Measurements from ENCODE around the gene CATSPERB.
"Not testable (repeated sequence)": the region's sequence is repeated elsewhere in the genome, so short reads cannot be mapped to it uniquely, and the experiment has no call there.

The CATSPERB gene

DNA sequence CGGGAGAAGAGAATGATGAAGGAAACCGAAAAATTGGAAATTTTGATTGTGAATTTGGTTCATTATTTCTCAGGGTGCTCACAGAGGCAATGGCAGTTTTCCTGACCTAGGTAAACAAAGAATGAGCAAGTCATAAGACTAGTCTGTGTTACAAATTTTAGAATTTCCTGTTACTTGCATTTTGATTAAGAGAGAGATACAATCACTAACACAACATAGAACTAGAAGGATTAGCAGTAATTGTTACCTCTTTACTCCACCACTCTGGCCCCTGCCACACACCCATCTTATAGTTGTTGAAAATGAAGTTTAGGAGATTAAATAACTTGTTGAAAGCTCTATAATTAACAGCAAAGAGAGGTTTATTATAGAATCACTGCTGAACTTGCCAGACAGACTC is 62.0 kb downstream of the CATSPERB start:
- no peak for DNase-seq (ENCODE audit: low read depth)

DNA sequence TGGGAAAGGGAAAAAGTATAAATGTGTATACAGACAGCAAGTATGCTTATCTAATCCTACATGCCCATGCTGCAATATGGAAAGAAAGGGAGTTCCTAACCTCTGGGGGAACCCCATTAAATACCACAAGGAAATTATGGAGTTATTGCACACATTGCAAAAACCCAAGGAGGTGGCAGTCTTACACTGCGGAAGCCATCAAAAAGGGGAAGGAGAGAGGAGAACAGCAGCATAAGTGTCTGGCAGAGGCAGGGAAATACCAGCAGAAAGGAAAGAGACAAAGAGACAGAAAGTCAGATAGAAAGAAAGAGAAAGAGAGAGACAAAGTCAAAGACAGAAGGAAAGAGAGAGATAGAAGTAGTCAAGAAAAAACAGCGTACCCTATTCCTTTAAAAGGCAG is 64.8 kb downstream of the CATSPERB start:
- not testable (repeated sequence) for DNase-seq (ENCODE audit: low read depth)

DNA sequence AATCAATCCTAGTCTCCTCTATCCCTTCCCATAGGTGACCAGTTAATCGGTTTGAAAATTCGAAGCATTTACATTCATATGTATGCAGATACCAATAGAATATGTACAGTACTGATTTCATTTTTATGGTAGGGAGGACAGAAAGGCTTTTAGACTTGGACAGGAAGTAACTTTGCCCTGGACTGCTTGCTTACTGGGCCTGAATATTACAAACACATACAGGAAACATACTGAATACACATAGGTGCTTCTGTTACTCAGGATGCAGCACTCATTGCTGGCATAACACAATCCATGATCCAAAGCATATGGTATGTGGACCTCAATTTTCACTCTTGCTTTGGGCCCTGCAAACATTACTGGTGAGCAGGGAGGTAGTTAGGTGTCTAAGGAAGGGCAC is 71.1 kb downstream of the CATSPERB start:
- no peak for DNase-seq (ENCODE audit: low read depth)

DNA sequence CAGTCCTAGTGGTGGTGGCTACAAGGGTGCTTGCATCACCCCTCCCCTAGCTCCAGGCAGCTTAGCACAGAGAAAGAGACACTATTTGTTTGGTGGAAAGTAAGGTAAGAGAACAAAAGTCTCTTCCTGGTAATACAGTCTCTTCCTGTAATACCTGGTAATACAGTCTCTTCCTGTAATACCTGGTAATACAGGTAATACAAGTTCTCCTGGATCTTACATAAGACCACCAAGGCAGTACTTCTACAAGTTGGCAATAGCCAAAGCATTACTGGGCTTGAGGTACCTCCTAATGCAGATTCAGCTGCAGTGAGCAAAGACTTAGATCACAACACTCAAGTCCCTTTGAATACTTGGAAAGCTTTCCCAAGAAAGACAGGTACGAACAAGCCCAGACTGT is 77.0 kb downstream of the CATSPERB start:
- no peak for DNase-seq (ENCODE audit: low read depth)

DNA sequence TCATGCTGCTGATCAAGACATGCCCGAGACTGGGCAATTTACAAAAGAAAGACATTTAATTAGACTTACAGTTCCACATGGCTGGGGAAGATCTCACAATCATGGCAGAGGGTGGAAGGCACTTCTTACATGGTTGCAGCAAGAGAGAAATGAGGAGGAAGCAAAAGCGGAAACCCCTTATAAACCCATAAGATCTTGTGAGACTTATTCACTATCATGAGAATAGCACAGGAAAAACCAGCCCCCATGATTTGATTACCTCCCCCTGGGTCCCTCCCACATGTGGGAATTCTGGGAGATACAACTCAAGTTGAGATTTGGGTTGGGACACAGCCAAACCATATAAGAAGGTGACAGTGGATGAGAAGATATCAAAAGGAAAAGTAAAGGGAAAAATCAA is 78.4 kb downstream of the CATSPERB start:
- DNase-seq (ENCODE audit: low read depth): no peak

DNA sequence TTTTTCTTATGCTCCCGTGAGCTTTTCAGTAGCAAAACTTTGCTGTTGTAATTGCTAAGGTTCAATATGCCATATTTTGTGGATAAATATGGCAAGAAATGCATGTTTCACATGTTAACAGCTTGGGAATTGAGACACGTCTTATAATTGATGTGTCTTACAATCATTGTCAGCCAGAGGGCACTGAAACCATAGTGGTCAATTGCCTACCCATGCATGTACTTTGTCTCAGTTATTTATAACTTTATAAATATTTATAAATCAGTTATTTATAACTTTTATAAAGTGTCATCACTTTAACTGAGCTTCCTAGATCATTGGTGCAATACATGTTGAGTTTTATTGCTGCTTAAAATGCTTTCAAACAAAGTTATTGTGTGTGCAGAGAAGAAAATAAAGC is 82.0 kb downstream of the CATSPERB start:
- no peak for DNase-seq (ENCODE audit: low read depth)

DNA sequence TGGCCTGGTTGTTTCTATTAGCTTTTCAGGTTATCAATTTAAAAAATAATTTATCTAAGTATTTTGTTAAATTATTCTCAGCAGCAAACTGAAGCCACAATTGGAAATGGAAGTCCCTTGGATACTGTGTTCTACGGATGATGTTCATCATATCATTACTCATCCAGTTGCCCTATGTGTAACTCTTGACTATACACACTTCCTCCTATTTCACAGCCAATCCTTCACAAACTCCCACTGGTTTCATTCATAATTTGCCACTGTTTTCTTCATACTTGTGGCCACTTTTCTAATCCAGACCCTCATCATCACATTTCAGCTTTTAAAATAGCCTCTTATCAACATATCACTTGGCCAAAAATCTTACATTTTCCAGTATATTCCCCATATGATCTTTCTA is 84.0 kb downstream of the CATSPERB start:
- no peak for DNase-seq (ENCODE audit: low read depth)

DNA sequence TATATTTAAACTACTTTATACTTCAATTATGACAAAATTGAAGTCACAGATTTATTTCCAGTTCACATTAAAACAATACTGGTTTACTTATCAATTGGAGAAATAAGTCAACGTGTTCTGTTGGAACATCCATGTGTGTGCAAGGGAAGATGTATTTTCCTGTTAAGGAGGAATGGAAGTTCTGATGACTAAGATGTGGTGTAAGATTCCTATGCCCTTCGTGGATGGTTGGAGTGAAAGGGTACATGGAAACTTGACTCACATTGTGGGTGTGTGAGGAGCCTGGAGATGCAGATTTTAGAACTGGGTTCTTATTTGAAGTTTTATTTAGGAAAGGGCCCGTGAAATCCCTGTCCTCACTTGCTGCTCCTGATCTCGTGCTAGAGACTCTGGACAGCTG is 95.3 kb downstream of the CATSPERB start:
- DNase-seq (ENCODE audit: low read depth): no peak

DNA sequence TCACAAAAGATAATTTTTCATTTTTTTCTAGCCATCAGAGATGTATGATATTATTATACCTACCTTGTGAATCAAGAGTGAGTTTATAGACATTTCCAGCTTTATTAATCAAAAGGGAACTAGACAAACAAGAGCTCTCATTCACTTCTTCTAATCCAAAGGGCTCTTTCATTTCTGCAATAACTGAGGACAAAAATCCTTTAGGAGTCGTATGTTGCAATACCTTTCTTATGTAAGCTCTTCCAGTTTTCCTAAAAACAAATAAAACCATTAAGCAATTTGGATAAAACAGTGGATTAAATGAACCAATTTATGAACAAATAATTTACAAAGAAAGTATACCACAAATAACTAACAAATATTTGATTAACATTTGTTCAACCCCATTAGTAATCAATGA is 107.1 kb downstream of the CATSPERB start:
- no peak for DNase-seq (ENCODE audit: low read depth)

DNA sequence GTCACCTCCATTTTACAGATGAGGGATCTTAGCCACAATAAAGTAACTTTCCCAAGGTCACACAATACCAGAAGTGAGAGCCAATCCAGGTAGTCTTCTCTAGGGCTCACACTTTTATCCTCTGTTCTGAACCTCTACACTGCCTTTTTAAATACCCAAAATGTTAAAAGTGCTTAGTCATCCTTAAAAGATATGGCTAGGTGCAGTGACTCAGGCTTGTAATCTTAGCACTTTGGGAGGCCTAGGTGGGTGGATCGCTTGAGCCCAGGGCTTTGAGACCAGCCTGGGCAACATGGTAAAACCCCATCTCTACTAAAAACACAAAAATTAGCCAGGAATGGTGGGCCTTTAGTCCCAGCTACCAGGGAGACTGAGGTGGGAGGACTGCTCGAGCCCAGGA is 117.7 kb downstream of the CATSPERB start:
- no peak for DNase-seq (ENCODE audit: low read depth)

DNA sequence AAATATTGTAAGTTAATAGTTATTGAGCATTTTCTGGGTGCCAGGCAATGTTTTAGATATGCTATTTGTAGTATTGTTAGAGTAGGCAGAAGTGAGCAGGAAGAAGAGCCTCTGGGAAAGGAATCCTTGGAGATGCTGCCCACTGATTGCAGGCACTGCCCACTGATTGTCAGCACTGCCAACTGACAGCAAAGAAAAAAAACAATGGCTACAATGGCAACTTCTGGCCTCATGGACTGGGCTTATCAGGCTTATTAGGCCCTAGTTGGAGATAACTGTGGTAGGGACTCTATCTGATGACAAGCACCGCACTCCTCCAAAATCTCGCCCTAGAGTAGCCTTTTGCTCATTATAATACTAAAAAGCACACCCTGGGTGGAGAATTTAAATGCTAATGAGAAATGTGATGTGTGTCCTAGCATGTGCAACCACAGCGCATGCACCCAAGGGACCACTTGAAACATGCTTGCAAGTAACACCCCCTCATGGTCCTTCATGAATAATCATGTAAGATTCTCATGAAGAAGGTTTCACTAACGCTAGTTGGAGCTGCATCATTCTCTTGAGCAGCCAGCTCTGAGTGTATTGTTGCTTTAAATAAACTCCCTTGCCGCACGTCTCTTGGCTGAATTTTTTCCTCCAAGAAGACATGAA is 118.3 kb downstream of the CATSPERB start:
- no peak for DNase-seq (ENCODE audit: low read depth)

DNA sequence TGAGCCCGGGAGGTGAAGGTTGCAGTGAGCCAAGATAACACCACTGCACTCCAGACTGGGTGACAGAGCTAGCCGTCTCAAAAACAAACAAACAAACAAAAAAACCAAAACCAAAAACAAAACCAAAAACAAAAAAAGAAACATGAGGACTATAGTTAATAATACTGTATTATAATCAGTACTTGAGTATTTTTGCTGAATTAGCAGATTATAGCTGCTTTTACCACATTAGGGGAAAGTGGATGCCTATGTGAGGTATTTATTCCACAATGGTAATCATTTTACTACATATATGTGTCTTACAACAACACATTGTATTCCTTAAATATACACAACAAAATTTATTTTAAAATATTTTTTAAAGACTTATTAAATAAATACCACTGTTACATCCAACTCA is 120.4 kb downstream of the CATSPERB start:
- DNase-seq (ENCODE audit: low read depth): no peak

DNA sequence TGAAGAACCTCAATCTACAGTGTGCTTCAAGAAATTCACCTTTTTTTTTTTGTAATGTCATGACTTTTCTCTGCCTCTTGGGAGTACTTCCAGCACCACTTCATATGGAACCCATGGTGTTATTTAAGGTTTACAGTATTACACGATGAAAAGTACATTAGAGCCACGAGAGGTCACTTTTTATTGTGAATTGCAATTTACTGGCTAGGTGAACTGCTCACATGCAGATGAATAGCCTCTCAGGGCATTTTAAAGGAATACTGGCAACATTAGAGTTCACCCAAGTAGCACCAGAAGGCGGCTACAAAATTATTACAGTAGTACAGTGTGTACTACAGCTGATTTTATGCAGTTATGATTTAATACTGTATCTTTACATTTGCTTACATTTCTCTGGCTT is 122.7 kb downstream of the CATSPERB start:
- DNase-seq (ENCODE audit: low read depth): no peak

DNA sequence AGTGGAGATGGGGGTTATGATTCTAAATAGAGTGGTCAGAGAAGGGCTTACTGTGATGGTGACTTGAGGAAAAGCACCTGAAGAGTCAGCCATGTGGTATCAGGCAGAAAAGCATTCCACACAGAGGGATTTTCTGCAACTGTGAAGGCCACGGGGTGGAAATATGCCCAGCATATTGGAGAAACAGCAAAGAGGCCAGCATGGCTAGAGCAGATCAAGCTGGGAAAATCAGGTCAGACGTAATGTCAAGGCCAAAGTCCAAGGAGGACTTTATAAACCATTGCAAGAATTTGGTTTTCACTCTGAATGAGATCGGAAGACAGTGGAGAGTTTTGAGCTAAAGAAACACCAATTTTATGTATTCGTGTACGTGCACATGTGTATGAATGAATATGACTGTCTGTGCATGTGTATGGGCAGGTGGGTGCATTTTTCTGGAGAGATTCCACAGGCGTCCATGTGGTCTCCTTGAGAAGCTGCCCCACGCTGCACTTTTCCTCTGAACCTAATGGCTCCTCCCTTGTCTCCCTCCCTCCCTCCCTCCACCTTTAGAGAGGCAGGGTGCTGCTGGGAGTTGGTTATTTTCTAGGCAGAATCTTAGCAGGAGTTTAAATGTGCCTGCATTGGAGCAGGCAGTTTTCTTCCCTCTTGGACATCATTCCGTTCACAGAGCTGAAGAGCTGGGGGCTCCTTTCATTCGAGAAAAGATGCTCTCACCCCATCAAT is 124.4 kb downstream of the CATSPERB start:
- DNase-seq (ENCODE audit: low read depth): no peak

DNA sequence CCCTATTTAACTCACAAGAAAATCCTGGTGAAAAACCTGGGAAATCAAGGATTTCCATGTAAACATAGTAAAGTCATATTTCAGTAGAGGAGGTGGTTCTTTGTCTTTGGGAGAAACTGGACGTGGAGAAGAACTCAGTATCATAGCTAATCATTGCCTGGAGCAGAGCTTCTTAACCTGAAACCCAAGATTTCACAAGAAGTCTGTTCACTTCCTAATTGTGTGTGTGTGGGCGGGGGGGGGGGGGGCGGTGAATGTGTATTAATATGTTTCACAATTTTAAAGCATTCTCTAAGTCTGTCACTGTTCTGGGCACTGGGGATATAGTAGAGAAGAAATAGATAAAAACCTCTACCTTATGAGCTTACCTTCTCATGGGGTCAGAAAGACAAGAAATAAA is 125.0 kb downstream of the CATSPERB start:
- no peak for DNase-seq (ENCODE audit: low read depth)

DNA sequence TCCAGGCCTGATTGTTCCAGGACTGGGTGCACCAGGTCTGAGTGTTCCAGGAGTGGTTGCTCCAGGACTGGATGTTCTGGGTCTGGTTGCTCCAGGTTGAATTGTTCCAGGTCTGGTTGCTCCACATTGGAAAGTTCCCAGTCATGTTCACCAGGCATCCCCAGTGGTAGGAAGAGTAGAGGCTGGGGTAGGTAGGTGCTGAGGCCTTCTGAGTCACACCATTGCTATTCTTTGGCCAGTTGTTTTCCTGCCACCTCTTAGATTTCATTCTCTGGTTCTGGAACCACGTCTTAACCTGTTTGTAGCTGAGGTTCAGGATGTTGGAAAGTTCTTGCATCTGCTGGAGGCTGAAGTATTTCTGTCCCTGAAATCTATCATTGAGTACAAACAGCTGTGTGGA is 127.3 kb downstream of the CATSPERB start:
- not testable (repeated sequence) for DNase-seq (ENCODE audit: low read depth)

DNA sequence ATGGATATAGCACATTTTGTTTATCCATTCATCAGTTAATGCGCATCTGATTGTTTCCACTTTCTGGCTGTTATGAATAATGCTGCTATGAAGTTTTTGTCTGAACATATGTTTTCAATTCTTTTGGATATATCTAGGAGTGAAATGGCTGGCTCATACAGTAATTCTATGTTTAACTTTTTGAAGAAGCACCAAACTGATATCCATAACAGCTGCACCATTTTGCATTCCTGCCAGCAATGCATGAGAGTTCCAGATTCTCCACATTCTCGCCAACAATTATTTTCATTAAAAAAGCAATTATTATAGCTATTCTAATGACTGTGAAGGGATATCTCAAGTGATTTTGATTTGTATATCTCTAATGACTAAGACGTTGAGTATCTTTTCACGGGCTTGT is 131.9 kb downstream of the CATSPERB start:
- no peak for DNase-seq (ENCODE audit: low read depth)

DNA sequence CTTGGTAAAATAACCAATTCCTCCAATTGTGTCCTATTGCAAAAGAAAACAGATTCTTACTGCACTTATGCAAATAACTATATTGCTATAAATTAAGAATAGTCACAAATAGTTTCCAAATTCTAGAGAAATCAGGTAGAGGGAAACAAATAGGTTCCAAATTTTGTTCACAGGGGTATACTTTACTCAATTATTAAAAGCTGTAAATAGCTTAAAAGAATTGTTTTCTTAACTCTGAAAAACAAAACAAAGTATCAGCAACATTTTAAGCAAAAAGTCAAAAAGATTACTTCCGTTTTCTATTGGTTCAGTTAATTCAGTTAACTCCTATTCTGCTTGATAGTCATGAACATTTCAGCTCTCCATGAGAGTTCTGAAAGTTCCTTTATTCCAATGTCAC is 136.2 kb downstream of the CATSPERB start:
- no peak for DNase-seq (ENCODE audit: low read depth)

DNA sequence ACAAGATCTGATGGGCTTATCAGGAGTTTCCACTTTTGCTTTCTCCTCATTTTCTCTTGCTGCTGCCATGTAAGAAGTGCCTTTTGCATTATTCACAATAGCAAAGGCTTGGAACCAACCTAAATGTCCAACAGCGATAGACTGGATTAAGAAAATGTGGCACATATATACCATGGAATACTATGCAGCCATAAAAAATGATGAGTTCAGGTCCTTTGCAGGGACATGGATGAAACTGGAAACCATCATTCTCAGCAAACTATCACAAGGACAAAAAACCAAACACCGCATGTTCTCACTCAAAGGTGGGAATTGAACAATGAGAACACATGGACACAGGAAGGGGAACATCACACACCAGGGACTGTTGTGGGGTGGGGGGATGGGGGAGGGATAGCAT is 137.9 kb downstream of the CATSPERB start:
- DNase-seq (ENCODE audit: low read depth): not testable (repeated sequence)

DNA sequence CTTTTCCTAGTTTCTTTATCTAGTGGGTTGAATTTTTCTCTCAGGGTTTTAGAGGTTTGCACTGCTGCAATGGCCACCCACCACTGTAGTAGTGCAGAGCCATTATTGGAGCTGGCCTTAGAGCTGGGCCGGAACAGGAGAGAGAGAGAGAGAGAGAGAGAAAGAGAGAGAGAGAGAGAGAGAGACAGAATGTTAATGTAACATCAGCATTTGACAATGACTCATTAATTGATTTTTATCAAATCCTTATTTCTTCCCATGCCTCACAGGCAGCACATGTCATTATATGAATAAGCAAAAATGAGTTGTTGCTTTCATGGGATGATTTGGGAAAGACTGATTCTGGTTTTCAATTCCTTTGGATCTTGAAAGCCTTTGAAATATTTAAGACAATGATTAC is 145.5 kb downstream of the CATSPERB start:
- no peak for DNase-seq (ENCODE audit: low read depth)

DNA sequence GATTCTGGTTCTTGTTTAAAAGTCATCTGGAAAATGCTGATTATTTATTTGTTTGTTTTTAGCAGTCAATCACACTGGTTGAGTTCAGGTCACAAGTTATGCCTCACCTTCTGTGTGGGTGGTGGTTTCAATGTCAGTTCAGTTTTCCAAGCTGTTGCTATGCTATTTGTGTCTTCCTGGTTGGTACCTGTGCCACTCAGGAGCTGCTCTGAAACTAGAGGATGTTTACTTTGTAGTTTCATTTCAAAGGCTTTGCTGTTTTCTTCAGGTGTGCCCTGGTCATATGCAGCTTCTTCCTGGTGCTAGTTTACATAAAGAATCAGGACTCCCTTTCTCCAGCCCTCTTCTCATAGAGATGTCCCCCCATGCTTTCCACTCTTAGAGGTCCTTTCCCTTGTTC is 146.0 kb downstream of the CATSPERB start:
- DNase-seq (ENCODE audit: low read depth): no peak

DNA sequence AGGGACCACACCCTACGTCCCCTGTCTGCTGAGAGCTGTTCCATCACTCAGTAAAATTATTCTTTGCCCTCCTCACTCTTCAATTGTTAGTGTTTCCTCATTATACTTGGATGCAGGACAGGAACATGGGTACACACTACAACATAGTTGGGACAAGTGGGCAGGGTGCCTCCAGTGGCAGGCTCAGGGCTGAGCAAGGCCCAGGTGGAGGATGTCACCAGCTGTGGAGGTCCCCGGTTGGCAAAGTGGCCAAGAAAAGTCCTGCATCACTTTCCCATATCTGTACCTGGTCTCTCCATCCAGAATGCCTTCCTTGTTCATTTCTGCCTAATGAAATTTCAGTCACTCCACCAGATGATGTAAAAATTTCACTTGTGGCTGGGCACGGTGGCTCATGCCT is 149.1 kb downstream of the CATSPERB start:
- DNase-seq (ENCODE audit: low read depth): no peak

DNA sequence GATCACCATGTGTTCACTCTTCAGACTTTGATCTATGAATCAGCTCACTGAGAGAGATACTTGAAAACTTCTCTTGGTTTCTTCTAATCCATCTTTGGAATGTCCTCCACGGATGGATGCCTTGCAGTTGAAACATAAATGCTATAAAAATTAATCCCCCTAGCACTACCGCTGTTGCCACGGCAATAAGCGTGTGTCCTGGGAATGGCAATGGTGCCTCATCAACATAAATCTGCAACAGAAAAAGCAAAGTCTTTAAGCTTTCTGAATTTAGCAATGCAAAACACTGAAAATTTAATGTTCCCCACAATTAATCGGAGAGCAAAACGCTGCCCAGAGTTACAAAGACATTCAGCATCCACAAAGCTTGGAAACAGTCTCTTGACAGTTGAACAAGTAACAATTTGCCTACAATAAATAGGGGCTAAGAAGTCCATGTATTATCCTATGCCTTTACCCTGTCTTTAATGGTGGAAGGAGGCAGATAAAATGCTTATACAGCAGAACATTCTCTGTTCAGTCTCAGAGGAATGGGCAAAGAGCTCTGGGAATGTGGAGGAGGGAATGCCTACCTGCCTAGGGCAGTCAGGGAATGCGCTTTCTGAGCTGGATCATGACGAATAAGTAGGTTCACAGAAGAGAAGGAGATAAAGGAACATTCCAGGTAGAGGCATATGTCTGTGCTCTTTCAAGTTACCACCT is 150.9 kb downstream of the CATSPERB start:
- DNase-seq (ENCODE audit: low read depth): no peak
